GM18907 (cell line): ENCODE data around the gene PLA2G4E.

Experiments
- ATAC-seq: cut with Tn5 transposase; IDR thresholded peaks from one replicate; pipeline ENCODE4 v1.9.1; 2021; ENCODE audit warnings: mild to moderate bottlenecking, moderate library complexity; ENCODE audit not compliant: unreplicated experiment

PLA2G4E gene

GRCh38 chr15:41941644-41942415, 79.0 kb downstream of the PLA2G4E start:
- no peak for ATAC-seq

GRCh38 chr15:41940441-41940857, 80.4 kb downstream of the PLA2G4E start:
- no peak for ATAC-seq

- ATAC-seq = no peak
Measured at GRCh38 chr15:41939986-41940385, 80.9 kb downstream of the PLA2G4E start.

GRCh38 chr15:41937568-41937923, 83.3 kb downstream of the PLA2G4E start:
- no peak for ATAC-seq

GRCh38 chr15:41936649-41937567, 83.9 kb downstream of the PLA2G4E start:
- ATAC-seq = no peak

- no peak for ATAC-seq
Measured at GRCh38 chr15:41936155-41936554, 84.7 kb downstream of the PLA2G4E start.

- no peak for ATAC-seq
Measured at GRCh38 chr15:41935566-41936020, 85.2 kb downstream of the PLA2G4E start.

GRCh38 chr15:41934843-41935242, 86.0 kb downstream of the PLA2G4E start:
- no peak for ATAC-seq

GRCh38 chr15:41933771-41934170, 87.1 kb downstream of the PLA2G4E start:
- ATAC-seq = no peak

GRCh38 chr15:41933326-41933725, 87.5 kb downstream of the PLA2G4E start:
- ATAC-seq = no peak

GRCh38 chr15:41932511-41933289, 88.1 kb downstream of the PLA2G4E start:
- no peak for ATAC-seq

- ATAC-seq = no peak
Measured at GRCh38 chr15:41932101-41932500, 88.7 kb downstream of the PLA2G4E start.
